GF-D8 (cell line): Measurements from ENCODE around the gene SLC35F5.
A peak's percentile ranks its signal among the peaks of the same experiment; 100 is the strongest.
"Not testable (repeated sequence)": the region's sequence is repeated elsewhere in the genome, so short reads cannot be mapped to it uniquely, and the experiment has no call there.

Experiments used
- DNase-seq: peaks from one replicate; lab custom pipeline; 2025; lab: John Stamatoyannopoulos, UW

Gene SLC35F5, protein sequence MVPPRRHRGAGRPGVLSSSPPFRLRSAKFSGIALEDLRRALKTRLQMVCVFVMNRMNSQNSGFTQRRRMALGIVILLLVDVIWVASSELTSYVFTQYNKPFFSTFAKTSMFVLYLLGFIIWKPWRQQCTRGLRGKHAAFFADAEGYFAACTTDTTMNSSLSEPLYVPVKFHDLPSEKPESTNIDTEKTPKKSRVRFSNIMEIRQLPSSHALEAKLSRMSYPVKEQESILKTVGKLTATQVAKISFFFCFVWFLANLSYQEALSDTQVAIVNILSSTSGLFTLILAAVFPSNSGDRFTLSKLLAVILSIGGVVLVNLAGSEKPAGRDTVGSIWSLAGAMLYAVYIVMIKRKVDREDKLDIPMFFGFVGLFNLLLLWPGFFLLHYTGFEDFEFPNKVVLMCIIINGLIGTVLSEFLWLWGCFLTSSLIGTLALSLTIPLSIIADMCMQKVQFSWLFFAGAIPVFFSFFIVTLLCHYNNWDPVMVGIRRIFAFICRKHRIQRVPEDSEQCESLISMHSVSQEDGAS

DNA sequence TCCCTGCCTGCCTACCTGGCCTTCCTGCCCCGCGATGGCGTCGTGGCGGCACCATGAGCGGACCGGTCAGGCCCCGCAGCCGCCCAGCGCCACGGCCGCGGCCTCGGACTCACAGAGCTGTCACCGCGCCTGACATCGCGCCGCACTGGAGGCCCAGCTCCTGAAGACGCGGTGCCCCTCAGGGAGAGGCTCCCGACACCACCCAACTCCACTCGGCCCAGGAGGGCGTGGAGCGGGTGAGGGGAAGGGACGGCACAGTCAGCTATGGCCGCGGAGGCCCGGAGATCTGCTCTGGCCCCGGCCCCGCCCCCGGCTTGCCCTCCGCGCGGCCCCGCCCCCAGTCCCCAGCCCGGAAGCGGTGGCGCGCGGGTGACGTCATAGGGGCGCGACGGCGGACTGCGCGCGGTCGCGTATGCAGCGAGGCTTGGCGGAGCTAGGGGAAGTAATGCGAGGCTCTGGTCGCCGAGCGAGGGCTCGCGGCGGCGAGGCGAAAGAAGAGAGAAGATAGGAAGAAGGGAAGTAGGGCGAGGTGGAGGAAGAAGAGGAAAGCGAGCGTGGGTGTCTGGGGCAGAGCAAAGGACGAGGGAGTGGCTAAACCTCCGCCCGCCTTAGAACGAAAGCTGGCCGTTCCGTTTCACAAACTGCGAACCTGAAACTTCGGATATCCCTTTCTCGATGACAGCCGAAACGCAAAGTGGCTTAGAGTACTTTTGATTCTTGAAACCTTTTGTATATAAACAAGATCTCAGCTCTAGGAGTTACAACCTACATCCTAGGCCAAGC, at the start of gene SLC35F5:
Gene SLC35F5 (minus strand): TSS at position 288 of the 783 bp plus-strand sequence. CDS start 233 bp downstream, at position 55.
- peak; percentile 87 for DNase-seq

GRCh38 chr2:113799375-113799774, 42.9 kb upstream of the SLC35F5 start:
- no peak for DNase-seq

GRCh38 chr2:113797237-113797636, 40.8 kb upstream of the SLC35F5 start:
- DNase-seq = no peak

DNA sequence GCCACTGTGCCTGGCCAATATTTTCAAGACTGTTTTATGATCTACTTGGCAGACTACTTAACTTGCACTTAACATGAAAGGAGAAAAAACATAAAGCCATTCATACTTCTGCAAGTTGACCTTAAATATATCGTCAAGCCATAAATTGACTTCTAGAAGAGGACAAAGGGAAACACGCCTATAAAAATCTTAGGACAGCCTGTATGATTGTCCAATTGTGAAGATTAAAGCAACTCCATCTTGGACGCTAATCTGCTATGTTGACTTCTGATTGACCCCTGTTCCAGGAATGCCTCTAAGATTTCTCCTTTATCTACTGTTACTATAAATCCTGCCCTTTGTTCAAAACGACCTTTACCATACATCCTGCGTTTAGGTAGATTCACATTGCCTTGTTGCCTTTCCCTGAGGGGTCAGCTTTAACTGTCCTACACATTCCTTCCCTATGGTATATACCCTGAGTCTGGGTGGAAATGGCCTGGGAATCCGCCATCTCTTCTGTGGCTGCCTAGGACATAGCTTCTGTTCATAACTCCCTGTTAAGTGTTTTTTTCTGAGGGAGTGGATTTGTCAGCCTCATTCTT, 40.2 kb upstream of the SLC35F5 start:
- DNase-seq = no peak

DNA sequence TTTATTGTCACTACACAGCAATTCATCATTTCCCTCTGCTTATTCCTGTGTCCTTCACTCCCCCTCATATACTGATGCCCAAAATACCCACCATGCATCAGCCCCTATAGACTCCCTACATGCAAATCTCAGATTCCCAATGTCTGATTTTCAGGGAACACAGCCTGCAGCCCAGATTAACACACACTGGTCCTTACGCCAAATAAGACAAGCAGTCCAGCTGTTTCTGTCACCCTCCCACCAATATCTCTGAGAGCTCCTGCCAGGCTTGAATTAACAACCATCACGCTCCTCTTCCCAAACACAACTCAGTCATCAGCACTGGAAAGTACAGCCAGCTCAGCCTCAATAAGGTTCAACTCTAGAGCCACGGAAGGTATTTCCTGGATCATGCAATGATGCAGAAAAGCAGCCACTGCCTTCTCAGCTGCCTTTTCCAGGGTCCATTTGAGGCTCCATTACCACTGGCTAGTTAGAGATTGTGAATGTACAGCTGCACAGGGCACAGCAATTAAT, 39.0 kb upstream of the SLC35F5 start:
- DNase-seq = no peak

- no peak for DNase-seq
These were observed 35.5 kb upstream of the SLC35F5 start for GRCh38 chr2:113791697-113792590.

GRCh38 chr2:113784823-113785744, 28.6 kb upstream of the SLC35F5 start:
- DNase-seq = no peak

DNA sequence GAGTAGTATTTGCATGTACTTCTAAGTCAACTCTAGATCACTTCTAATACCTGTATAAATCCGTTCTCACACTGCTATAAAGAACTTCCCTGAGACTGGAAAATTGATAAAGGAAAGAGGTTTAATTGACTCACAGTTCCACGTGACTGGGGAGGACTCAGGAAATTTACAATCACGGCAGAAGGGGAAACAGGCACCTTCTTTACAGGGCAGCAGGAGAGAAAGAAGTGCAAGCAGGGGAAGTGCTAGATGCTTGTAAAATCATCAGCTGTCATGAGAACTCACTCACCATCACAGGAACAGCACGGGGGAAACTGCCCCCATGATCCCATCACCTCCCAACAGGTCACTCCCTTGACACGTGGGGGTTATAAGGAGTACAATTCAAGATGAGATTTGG, 24.0 kb upstream of the SLC35F5 start:
- no peak for DNase-seq

DNA sequence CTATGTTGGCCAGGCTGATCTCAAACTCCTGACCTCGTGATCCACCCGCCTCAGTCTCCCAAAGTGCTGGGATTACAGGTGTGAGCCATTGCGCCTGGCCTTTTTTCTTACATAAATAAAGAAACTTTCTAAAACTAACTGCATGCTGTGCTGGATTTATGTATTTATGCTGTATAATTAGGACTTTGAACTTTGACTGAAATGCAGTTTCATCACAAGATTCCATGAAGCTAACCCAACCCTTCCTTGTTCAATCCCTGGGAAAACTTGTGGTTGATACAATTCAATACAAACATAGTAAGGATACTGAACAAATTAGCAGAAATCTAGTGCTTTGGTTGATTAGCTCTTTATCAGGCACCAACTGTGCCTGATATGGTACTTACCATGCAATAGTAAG, 20.9 kb upstream of the SLC35F5 start:
- no peak for DNase-seq

- no peak for DNase-seq
These were observed 20.5 kb upstream of the SLC35F5 start for GRCh38 chr2:113776949-113777348.

DNA sequence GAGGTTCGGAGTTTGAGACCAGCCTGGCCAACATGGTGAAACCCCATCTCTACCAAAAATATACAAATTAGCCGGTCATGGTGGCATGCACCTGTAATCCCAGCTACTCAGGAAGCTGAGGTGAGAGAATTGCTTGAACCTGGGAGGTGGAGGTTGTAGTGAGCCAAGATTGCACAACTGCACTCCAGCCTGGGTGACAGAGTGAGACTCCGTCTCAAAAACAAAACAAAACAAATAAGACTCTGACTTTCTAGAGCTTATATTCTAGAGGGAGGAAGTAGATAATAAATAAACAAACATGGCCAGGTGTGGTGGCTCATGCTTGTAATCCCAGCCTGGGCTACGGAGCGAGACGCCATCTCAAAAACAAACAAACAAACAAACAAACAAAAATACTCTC, 18.2 kb upstream of the SLC35F5 start:
- DNase-seq = not testable (repeated sequence)

DNA sequence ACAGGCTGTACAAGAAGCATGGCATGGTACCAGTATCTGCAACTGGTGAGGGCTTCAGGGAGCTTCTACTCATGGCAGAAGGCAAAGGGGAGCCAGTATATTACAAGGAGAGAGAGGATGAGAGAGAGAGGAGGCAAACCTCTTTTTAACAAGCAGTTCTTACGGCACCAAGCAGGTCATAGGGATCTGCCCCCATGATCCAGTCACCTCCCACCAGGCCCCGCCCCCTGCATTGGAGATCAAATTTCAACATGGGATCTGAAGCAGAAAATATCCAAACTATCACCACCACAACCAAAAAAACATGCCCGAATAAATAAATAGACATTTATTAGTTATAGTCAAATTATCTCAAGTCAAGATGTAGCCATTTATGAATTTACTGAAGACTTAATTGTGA, 14.5 kb upstream of the SLC35F5 start:
- DNase-seq = no peak

- DNase-seq = no peak
These were observed 13.1 kb upstream of the SLC35F5 start for GRCh38 chr2:113769555-113769954.

DNA sequence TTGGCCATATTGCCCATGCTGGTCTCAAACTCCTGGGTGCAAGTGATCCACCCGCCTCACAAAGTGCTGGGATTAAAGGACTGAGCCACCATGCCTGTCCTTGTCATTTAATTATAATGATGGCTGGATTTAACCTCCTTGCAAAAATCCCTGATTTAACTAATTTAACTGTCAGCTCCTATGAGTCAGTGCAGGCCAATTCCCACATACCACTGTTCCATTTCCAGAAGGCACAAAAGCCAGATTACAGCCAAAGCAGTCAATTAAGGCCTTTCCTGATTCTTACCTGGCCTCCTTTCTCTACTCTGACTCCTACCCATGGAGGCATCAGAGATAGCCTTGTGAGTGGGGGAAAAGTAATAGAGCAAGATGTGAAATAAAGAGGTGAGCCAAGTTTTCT, 12.3 kb upstream of the SLC35F5 start:
- no peak for DNase-seq

DNA sequence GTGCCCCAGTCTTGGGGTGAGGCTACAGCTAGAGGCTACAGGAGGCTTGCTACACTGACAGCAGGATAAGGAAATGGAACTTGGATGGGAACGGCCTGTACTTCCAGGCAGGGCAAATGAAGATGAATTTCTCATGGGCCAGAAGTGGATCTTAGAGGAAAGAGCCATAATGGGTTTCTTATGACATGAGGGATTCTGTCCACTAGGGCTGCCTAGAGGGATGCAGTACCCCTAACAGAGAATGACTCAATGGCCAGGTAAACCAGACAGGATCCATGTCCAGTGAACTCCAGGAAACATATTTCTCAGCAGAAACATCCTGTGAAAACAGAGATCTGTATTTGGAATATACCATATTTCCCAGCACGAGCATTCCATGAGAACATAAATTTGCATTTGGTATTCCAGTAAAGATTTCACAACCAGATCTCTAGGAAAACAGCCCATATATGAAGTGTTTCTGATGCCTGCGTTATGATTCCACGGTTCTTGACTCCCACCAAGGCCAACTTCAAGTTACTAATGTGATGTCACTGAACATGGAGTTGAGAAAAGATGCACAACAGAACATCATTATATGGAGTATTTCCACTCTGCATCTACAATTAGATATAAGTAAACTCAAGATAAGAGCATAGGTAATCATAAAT, 11.5 kb upstream of the SLC35F5 start:
- no peak for DNase-seq

- DNase-seq = no peak
These were observed 8.8 kb upstream of the SLC35F5 start for GRCh38 chr2:113765276-113765675.

DNA sequence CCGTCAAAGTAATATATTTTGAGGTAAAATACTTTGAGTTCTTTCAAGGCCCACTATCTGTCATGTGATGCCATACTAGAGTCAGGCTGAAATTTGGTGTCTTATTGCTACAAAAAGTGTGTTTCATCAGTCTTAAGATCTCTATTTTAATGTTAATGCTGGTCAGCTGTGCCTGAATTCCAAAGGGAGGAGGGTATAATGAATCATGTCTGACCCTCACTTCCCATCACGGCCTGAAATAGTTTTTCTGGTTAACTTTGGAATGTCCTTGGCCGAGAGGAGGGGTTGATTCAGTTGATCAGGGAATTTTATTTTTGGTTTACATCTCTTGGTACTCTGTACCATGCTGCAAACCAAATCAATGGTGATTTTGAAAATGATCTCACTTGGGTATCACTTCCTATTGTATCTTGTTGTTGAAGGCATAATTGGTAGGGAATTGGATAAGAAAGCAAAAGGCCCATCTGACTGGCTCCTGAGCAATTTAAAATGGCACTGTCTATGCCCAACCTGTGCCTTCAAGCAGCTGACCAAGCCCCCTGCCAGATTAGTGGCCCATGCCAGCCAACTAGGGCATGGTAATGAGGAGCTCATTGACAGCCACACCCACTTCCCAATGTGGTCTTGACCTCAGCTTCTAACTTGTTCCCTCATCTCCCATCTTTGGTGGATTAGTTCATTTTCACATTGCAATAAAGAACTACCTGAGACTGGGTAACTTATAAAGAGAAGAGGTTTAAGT, 6.1 kb upstream of the SLC35F5 start:
- DNase-seq = no peak

GRCh38 chr2:113760400-113760799, 4.0 kb upstream of the SLC35F5 start:
- DNase-seq = no peak

- peak; percentile 45 for DNase-seq
These were observed 756 bp upstream of the SLC35F5 start for GRCh38 chr2:113757138-113757657.
